Endothelial cell of umbilical vein (primary cell): ENCODE results near the gene KCNS1. TPM values are rescaled to one million over a fixed set of nuclear protein-coding genes. Genes with fewer than 3 reads are reported as not detected.

ENCODE experiments used
- BruUV-seq: library from RNA; stranded (reverse); fragments of 400-500 nt; replicated peaks from 2 replicates; lab custom pipeline; 2021; lab: Mats Ljungman, UMichigan
- CTCF ChIA-PET: fragments of 300-600, 350-600 bp; sonication (Branson Sonifier 250); formaldehyde crosslinking; loops from one replicate; lab custom pipeline; 2021; ENCODE audit warnings: antibody characterized with exemption, inconsistent platforms; lab: Charles Lee
- POLR2A ChIA-PET: fragments of 300-600, 350-600 bp; sonication (Branson Sonifier 250); formaldehyde crosslinking; loops from one replicate; lab custom pipeline; 2021; ENCODE audit warnings: antibody characterized with exemption, inconsistent platforms; lab: Charles Lee
- DNase-seq: peaks from one replicate; pipeline ENCODE4 v3.0.0-alpha.2; 2011; ENCODE audit warnings: low read depth, low spot score
- FAIRE-seq: peaks from 2 replicates; lab custom pipeline; 2011; peaks lifted over from hg19 to GRCh38; lab: Jason Lieb, UNC
- H2AFZ ChIP-seq: 2 replicates; pipeline ENCODE4 v1.6.0; 2012; ENCODE audit warnings: low read depth, low read length, control low read depth, inconsistent platforms
- H3K27ac ChIP-seq: 2 replicates; pipeline ENCODE4 v1.5.1; 2011; ENCODE audit warnings: low read depth, mild to moderate bottlenecking, control low read depth, low read length, moderate library complexity; ENCODE audit not compliant: insufficient read depth
- H3K27me3 ChIP-seq, 2 experiments: 2 replicates each; pipeline versions ENCODE4 v1.6.0 to v1.6.1; 2011; ENCODE audit warnings: low read length in 2 of 2, mixed read lengths in 1 of 2; ENCODE audit not compliant: control insufficient read depth in 2 of 2, insufficient read depth in 2 of 2
- H3K36me3 ChIP-seq, 2 experiments: 2 replicates in 1 of 2; 3 replicates in 1 of 2; pipeline ENCODE4 v1.5.1; 2011; ENCODE audit warnings: low read length in 2 of 2, mild to moderate bottlenecking in 1 of 2, moderate library complexity in 1 of 2; ENCODE audit not compliant: control insufficient read depth in 2 of 2, insufficient read depth in 2 of 2; ENCODE audit errors: extremely low read depth in 1 of 2
- H3K4me1 ChIP-seq: 3 replicates; pipeline ENCODE4 v1.5.1; 2011; ENCODE audit warnings: mild to moderate bottlenecking, low read length; ENCODE audit not compliant: control insufficient read depth, insufficient read depth; ENCODE audit errors: extremely low read depth
- H3K4me2 ChIP-seq: 2 replicates; pipeline ENCODE4 v1.6.1; 2011; ENCODE audit warnings: low read length, control low read depth, mixed read lengths; ENCODE audit not compliant: insufficient read depth
- H3K4me3 ChIP-seq, 3 experiments: fragments of 200-600 bp in 1 of 3; sonication (generic), shearing (Covaris generic) in 1 of 3; replicated peaks in 1 of 3; 2 replicates each; pipeline ENCODE4 v1.5.1; 2011 to 2016; ENCODE audit warnings: control low read depth in 3 of 3, low read length in 3 of 3, mild to moderate bottlenecking in 2 of 3, inconsistent platforms in 1 of 3, low read depth in 1 of 3, moderate library complexity in 1 of 3; ENCODE audit not compliant: insufficient read depth in 1 of 3
- H3K79me2 ChIP-seq: 2 replicates; pipeline ENCODE4 v1.6.0; 2012; ENCODE audit warnings: low read length, inconsistent platforms; ENCODE audit not compliant: control insufficient read depth, insufficient read depth
- H3K9ac ChIP-seq: replicated peaks from 2 replicates; pipeline ENCODE3; 2011; ENCODE audit warnings: low read length, control low read depth; ENCODE audit not compliant: insufficient read depth; ENCODE audit errors: extremely low read depth
- H3K9me1 ChIP-seq: replicated peaks from 3 replicates; pipeline ENCODE4 v1.6.0; 2011; ENCODE audit warnings: mild to moderate bottlenecking, low read length; ENCODE audit not compliant: control insufficient read depth, insufficient read depth; ENCODE audit errors: extremely low read depth
- H3K9me3 ChIP-seq: replicated peaks from 2 replicates; pipeline ENCODE4 v1.5.1; 2012; ENCODE audit warnings: low read length, inconsistent platforms; ENCODE audit not compliant: control insufficient read depth, insufficient read depth
- H4K20me1 ChIP-seq: replicated peaks from 2 replicates; pipeline ENCODE3; 2011; ENCODE audit warnings: mild to moderate bottlenecking, low read length; ENCODE audit not compliant: control insufficient read depth, insufficient read depth; ENCODE audit errors: extremely low read depth
- EZH2 ChIP-seq: IDR thresholded peaks from 2 replicates; pipeline ENCODE4 v1.6.1; 2012; ENCODE audit warnings: borderline replicate concordance, low read depth, mild to moderate bottlenecking, moderate library complexity, low read length, inconsistent platforms; ENCODE audit not compliant: severe bottlenecking
- FOS ChIP-seq: IDR thresholded peaks from 2 replicates; pipeline ENCODE4 v1.6.1; 2011; ENCODE audit warnings: mild to moderate bottlenecking, low read length, moderate library complexity, borderline replicate concordance; ENCODE audit not compliant: insufficient read depth
- GATA2 ChIP-seq: IDR thresholded peaks from 2 replicates; pipeline ENCODE4 v1.7.0; 2011; ENCODE audit warnings: low read depth, mild to moderate bottlenecking, moderate library complexity, mixed read lengths, low read length; ENCODE audit not compliant: insufficient read length, insufficient read depth
- JUN ChIP-seq: IDR thresholded peaks from 2 replicates; pipeline ENCODE4 v1.6.1; 2011; ENCODE audit warnings: borderline replicate concordance, low read depth; ENCODE audit not compliant: insufficient read length, insufficient read depth
- MYC ChIP-seq: IDR thresholded peaks from one replicate; pipeline ENCODE4 v1.6.1; 2011; ENCODE audit warnings: mild to moderate bottlenecking, low read depth, low read length
- POLR2A ChIP-seq: IDR thresholded peaks from 2 replicates; pipeline ENCODE4 v1.6.1; 2012; ENCODE audit warnings: low read depth, mild to moderate bottlenecking, control low read depth, low read length
- POLR2AphosphoS5 ChIP-seq: IDR thresholded peaks from 2 replicates; pipeline ENCODE4 v1.6.1; 2012; ENCODE audit warnings: low read depth, mild to moderate bottlenecking, control low read depth, low read length, moderate library complexity; ENCODE audit not compliant: insufficient read depth
- dilution Hi-C: fragments of 300-500 bp; cut with MboI; formaldehyde crosslinking; loops from one replicate; pipeline ENCODE4 v1.15.0; 2019; ENCODE audit warnings: low sequenced_read_pairs; ENCODE audit not compliant: extremely low pct_ligation_motif_present
- intact Hi-C: fragments of 100-400 bp; cut with micrococcal nuclease; formaldehyde crosslinking; loops from one replicate; pipeline ENCODE4 v1.10.0; 2022
- polyA plus RNA-seq, 4 experiments: library from polyadenylated mRNA; depleted of rRNA in 3 of 4; stranded (reverse) in 3 of 4; unstranded in 1 of 4; fragments of >200 nt; gene quantifications; 2 replicates each; pipeline versions ENCODE4 v1.2.1 to v1.2.3, GENCODE V29; 2011 to 2012; ENCODE audit warnings: missing spikeins in 1 of 4
- total RNA-seq: library from RNA; stranded (reverse); gene quantifications from 2 replicates; pipeline ENCODE4 v1.2.3, GENCODE V29; 2021
- TF ChIP-seq, protein P1 (sequence below), 2 donors: IDR thresholded peaks; 1 replicate in 1 of 2; 2 replicates in 1 of 2; pipeline ENCODE4 v1.5.1; 2011; ENCODE audit warnings: low read length in 2 of 2, mild to moderate bottlenecking in 2 of 2, moderate library complexity in 2 of 2, control low read depth in 1 of 2, inconsistent platforms in 1 of 2, low read depth in 1 of 2; ENCODE audit not compliant: insufficient read depth in 1 of 2; ENCODE audit errors: extremely low read depth in 1 of 2
- TF ChIP-seq, protein P2 (sequence below): IDR thresholded peaks from 2 replicates; pipeline ENCODE4 v1.6.1; 2011; ENCODE audit not compliant: insufficient read depth, insufficient read length

KCNS1 gene
- total and polyA plus RNA-seq, 2 donors (not counting 3 experiments of a cell fraction or from before 2014, with no cell fraction given), result 0.14 to 0.29 TPM

DNA sequence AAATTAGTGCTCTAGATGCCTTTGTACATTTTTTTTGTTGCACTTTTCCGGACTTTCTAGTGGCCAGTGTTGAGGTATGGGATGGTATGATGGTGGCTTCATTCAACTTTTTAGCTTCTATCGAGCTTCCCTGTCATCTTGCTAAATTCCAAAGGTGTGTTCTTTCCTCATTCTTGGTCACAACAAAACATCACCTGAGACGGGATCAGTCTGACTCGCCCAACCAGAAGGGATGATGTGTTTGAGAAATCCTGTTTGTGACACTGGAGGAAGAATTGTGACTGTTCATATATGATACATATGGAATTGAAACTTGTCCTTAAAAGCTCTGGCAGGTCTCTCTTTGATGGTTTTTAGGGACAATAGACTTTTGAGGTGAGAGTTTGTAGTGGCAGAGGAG is 33.8 kb downstream of the KCNS1 start:
- DNase-seq, result no peak
- dilution Hi-C loops, result no loop called here
- CTCF ChIA-PET, result interaction anchor here (0.6 to 2.1 kb wide), 6 partner anchors 11 to 227 kb away, joined by 3 to 7 read pairs (median 4); no protein-coding TSS in a partner anchor
- no TSS peak for BruUV-seq
- H4K20me1 ChIP-seq, result no peaks in the 10 kb centered on the region
- FAIRE-seq, result no peak
- intact Hi-C loops, result no loop called here
- H3K27ac ChIP-seq, result no peak overlapping the region
- H3K4me2 ChIP-seq, result no peak overlapping the region
- H3K4me3 ChIP-seq, result no peak overlapping the region
- H3K9me3 ChIP-seq, result no peaks in the 10 kb centered on the region
- TF ChIP-seq EZH2 (no peak), POLR2A (no peak), FOS (no peak), GATA2 (no peak), MYC (no peak), POLR2AphosphoS5 (no peak), JUN (no peak)
- TF ChIP-seq, protein P1, sequence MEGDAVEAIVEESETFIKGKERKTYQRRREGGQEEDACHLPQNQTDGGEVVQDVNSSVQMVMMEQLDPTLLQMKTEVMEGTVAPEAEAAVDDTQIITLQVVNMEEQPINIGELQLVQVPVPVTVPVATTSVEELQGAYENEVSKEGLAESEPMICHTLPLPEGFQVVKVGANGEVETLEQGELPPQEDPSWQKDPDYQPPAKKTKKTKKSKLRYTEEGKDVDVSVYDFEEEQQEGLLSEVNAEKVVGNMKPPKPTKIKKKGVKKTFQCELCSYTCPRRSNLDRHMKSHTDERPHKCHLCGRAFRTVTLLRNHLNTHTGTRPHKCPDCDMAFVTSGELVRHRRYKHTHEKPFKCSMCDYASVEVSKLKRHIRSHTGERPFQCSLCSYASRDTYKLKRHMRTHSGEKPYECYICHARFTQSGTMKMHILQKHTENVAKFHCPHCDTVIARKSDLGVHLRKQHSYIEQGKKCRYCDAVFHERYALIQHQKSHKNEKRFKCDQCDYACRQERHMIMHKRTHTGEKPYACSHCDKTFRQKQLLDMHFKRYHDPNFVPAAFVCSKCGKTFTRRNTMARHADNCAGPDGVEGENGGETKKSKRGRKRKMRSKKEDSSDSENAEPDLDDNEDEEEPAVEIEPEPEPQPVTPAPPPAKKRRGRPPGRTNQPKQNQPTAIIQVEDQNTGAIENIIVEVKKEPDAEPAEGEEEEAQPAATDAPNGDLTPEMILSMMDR (IDR thresholded peaks at IDR 0.05; ENCODE audit: extremely low read depth in 1 of 2, insufficient read depth in 1 of 2, low read depth in 1 of 2, low read length in 2 of 2), result no peak
- TF ChIP-seq, protein P2, sequence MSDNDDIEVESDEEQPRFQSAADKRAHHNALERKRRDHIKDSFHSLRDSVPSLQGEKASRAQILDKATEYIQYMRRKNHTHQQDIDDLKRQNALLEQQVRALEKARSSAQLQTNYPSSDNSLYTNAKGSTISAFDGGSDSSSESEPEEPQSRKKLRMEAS, result no peak
- no peak overlapping the region for H2AFZ ChIP-seq
- peaks cover 3% of the 10 kb centered on the region for H3K9me1 ChIP-seq
- peaks cover 8% of the 10 kb centered on the region for H3K4me1 ChIP-seq
- H3K36me3 ChIP-seq, result no peaks in the 10 kb centered on the region
- POLR2A ChIA-PET, result no interaction called here
- no peak overlapping the region for H3K9ac ChIP-seq
- H3K79me2 ChIP-seq, result peaks cover 3% of the 10 kb centered on the region
- H3K27me3 ChIP-seq, result no peaks in the 10 kb centered on the region
